SIG-M5 (cell line): ENCODE data around the gene TMPRSS15.

Source experiments
- DNase-seq: peaks from one replicate; lab custom pipeline; 2025; lab: John Stamatoyannopoulos, UW

TMPRSS15 gene

DNA sequence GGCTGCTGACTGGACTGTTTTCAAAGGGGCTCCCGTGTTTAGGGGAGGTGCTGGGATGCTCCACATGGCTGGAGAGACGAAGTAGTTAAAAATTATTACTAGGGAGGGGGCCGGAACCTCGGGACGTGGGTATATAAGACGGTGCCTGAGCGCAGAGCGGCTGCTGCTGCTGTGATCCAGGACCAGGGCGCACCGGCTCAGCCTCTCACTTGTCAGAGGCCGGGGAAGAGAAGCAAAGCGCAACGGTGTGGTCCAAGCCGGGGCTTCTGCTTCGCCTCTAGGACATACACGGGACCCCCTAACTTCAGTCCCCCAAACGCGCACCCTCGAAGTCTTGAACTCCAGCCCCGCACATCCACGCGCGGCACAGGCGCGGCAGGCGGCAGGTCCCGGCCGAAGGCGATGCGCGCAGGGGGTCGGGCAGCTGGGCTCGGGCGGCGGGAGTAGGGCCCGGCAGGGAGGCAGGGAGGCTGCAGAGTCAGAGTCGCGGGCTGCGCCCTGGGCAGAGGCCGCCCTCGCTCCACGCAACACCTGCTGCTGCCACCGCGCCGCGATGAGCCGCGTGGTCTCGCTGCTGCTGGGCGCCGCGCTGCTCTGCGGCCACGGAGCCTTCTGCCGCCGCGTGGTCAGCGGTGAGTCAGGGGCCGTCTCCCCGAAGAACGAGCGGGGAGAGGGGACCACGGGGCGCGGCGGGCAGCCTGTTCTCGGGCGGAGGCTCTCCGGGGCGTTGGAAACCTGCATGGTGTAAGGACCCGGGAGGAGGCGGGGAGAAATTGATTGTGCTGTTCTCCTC lies 158.7 kb downstream of the TMPRSS15 start, which contains the start of gene CHODL:
CHODL (plus strand) TSS at position 163 of the 793 bp plus-strand sequence; CDS start at position 554, 391 bp downstream.
- DNase-seq, result no peak

DNA sequence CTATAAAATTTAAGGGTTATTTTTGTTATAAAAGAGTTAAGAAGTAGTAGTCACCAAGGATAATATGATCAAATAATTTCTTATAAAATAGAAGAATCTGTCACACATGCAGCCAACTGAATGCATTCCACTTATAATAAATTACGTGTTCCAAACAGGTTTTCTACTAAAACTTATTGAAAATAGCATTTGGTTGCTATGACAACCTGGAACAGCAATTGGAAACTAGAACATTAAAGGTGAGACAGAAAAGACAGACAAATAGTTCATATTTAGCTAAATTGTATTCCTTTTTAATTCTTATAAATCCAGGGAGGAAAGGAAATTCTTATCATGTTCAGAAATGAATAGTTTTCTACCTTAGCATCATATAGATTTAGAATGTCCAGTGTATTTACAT lies 168.0 kb downstream of the TMPRSS15 start:
- no peak for DNase-seq

DNA sequence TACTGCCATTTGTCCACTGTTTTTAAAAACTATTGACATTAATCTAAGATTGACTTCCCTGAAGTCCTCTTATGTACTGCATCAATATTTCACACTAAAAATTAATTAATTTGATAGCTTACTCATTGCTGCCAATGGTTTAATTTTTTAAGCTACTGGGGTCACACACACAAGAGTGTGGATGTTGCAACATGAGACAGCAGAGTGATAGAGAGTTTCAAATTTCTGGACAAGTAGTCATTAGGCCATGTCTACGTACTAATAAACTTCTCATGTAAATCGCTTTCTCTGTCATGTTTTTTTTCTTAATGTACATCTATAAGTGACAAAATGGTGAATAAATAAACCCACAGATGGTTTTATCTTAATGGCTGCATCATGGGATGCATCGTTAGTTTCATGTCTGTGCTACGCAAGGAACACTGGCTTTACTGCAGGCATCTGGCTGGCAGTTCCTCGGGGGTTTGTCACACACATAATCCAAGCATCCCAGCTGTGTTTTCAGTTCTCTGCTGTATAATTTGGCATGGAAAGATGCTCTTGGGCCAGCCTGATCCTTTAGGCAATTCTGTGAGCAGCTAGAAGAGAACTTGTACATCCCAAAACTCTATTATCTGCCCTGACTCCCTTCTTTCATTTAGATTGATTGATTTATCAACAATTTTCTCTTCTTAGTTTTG lies 175.4 kb downstream of the TMPRSS15 start:
- no peak for DNase-seq

DNA sequence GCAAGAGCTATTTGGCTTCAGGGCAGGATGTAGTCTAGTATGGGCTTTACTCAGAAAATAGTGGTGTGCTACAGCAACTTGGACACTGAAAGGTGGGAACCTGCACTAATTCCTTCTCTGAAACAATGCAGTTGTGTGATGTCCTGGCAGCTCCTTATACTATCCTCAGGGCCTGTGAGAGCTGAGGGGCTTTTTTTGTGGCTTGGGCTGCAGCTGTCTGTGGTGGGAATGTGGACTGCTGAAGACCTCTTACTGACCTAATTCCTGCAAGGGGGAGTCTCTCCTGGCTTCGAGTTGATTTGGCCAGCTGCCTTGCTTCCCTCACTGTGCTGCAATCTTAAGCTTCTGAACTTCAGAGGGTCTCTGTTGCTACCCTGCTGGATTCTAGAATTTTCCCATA lies 181.2 kb downstream of the TMPRSS15 start:
- no peak for DNase-seq

DNA sequence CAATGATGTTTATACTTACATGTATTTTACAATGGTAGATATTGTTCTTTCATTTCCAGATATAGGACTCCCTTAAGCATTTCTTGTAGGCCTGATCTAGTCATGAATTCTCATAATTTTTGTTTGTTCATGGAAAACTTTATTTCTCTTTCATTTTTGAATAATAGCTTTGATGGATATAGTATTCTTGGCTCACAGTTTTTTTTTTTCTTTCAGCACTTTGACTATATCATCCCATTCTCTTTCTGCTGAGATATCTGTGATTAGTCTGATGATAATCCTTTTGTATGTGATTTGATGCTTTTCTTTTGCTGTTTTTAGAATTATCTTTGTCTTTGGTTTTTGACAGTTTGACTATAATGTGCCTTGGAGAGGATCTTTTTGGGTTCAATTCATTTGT lies 183.1 kb downstream of the TMPRSS15 start:
- no peak for DNase-seq
